GM23248 (cell line): ENCODE data around the gene CCDC50. TPM values are rescaled to one million over a fixed set of nuclear protein-coding genes. Genes with fewer than 3 reads are reported as not detected.

ENCODE experiments used
- DNase-seq: peaks from one replicate; pipeline ENCODE4 v3.0.0-alpha.2; 2015
- H2AFZ ChIP-seq: fragments of 200-600 bp; sonication (generic); 2 replicates; pipeline ENCODE4 v1.6.1; 2016; ENCODE audit warnings: antibody characterized with exemption
- H3F3A ChIP-seq: fragments of 200-600 bp; sonication (generic); 2 replicates; pipeline ENCODE4 v1.6.1; 2016; ENCODE audit warnings: mild to moderate bottlenecking, antibody characterized with exemption, mixed run types; ENCODE audit not compliant: insufficient read depth
- H3K27ac ChIP-seq: fragments of 200-600 bp; sonication (generic); 2 replicates; pipeline ENCODE4 v1.5.1; 2016; ENCODE audit warnings: mild to moderate bottlenecking
- H3K27me3 ChIP-seq: fragments of 200-600 bp; sonication (generic); replicated peaks from 2 replicates; pipeline ENCODE4 v1.6.1; 2016; ENCODE audit warnings: mild to moderate bottlenecking; ENCODE audit not compliant: insufficient read depth
- H3K36me3 ChIP-seq: fragments of 200-600 bp; sonication (generic); 2 replicates; pipeline ENCODE4 v1.6.1; 2016; ENCODE audit warnings: low read depth, mild to moderate bottlenecking
- H3K4me1 ChIP-seq: fragments of 200-600 bp; sonication (generic); 2 replicates; pipeline ENCODE4 v1.6.1; 2016; ENCODE audit warnings: mild to moderate bottlenecking; ENCODE audit not compliant: insufficient read depth
- H3K4me2 ChIP-seq: fragments of 200-600 bp; sonication (generic); one replicate; pipeline ENCODE4 v1.6.1; 2016; ENCODE audit warnings: mild to moderate bottlenecking; ENCODE audit not compliant: unreplicated experiment
- H3K4me3 ChIP-seq: fragments of 200-600 bp; sonication (generic); 2 replicates; pipeline ENCODE4 v1.5.1; 2016; ENCODE audit warnings: mild to moderate bottlenecking
- H3K79me2 ChIP-seq: fragments of 200-600 bp; sonication (generic); 2 replicates; pipeline ENCODE4 v1.6.1; 2016; ENCODE audit warnings: mild to moderate bottlenecking; ENCODE audit not compliant: insufficient read depth
- H3K9ac ChIP-seq: fragments of 200-600 bp; sonication (generic); 2 replicates; pipeline ENCODE4 v1.6.1; 2016; ENCODE audit warnings: mild to moderate bottlenecking
- H3K9me2 ChIP-seq: fragments of 200-600 bp; sonication (generic); 2 replicates; pipeline ENCODE4 v1.6.1; 2016; ENCODE audit warnings: mixed run types, mild to moderate bottlenecking, moderate library complexity; ENCODE audit not compliant: insufficient read depth
- H3K9me3 ChIP-seq: fragments of 200-600 bp; sonication (generic); one replicate; pipeline ENCODE4 v1.6.1; 2017; ENCODE audit warnings: low read depth
- H4K20me1 ChIP-seq: fragments of 200-600 bp; sonication (generic); 2 replicates; pipeline ENCODE4 v1.6.0; 2016; ENCODE audit not compliant: insufficient read depth
- EZH2 ChIP-seq: fragments of 200-600 bp; sonication (generic); IDR thresholded peaks from 2 replicates; pipeline ENCODE4 v1.6.1; 2018; ENCODE audit warnings: antibody characterized with exemption, mild to moderate bottlenecking; ENCODE audit not compliant: insufficient read depth, poor library complexity, severe bottlenecking
- EZH2phosphoT487 ChIP-seq: fragments of 200-600 bp; sonication (generic); IDR thresholded peaks from 2 replicates; pipeline ENCODE4 v1.6.1; 2018; ENCODE audit warnings: antibody characterized with exemption, moderate library complexity, mild to moderate bottlenecking, low read depth; ENCODE audit not compliant: insufficient read depth
- WGBS, 2 experiments: methylation state at CpG; one replicate each; pipeline ENCODE4 v1.1.6; 2015 to 2017; ENCODE audit warnings: low lambda C conversion rate in 2 of 2, low coverage in 1 of 2; ENCODE audit errors: missing lambda C conversion rate in 2 of 2; 5-methylcytosine and 5-hydroxymethylcytosine counted together
- in situ Hi-C: fragments of 300-500 bp; cut with MboI; formaldehyde crosslinking; loops from 2 replicates; pipeline ENCODE4 v1.15.0; 2020
- polyA plus RNA-seq: library from polyadenylated mRNA; unstranded; fragments of >200 nt; fragmentation: Nextera tagmentation; extraction: Ambion mirVana; gene quantifications from 2 replicates; pipeline ENCODE4 v1.2.1, GENCODE V29; 2016
- total RNA-seq: library from RNA; depleted of rRNA; stranded (reverse); fragments of >200 nt; shearing (Covaris generic); gene quantifications from 2 replicates; pipeline ENCODE4 v1.2.3, GENCODE V29; 2014

CCDC50 gene
- total and polyA plus RNA-seq, 2 experiments from 2014 or later = 63.0 to 68.6 TPM

DNA sequence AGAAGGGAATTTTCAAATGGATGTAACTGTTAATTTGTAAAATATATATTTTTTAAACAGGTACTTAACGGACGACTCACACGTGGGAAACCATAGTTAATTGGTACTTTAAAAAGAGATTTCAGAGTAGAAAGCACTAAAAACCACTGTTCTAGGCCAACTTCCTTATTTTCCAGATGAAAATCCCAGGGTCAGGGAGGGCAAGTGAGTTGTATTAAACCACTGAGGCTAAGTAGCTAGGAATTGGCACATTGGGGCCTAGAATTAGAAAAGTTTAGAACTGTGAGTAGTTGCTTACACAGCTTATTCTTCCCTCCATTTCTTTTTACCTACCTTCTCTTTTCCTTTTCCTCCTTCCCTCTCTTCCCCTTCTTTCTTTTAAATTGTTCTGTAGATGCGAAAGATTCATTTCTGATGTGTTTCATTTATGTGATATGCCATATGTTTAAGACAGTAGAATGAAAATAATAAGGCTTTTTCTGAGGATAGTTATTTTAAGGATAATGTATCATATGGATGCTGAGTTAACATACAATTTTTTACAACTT is 5.2 kb downstream of the CCDC50 start:
- Histone ChIP-seq H3K79me2 (peaks cover 100% of the 10 kb centered on the region), H3K9ac (no peak overlapping the region), H3K4me3 (no peak overlapping the region), H3K36me3 (no peaks in the 10 kb centered on the region), H3K4me1 (peaks cover 60% of the 10 kb centered on the region), H3F3A (peaks cover 47% of the 10 kb centered on the region), H3K9me2 (no peaks in the 10 kb centered on the region; the same call in 1 of the 2 replicates), H2AFZ (no peak overlapping the region), H3K27me3 (no peaks in the 10 kb centered on the region), H4K20me1 (no peaks in the 10 kb centered on the region), H3K4me2 (no peak overlapping the region), H3K9me3 (no peaks in the 10 kb centered on the region), H3K27ac (no peak overlapping the region)
- no peak for TF ChIP-seq EZH2
- TF ChIP-seq EZH2phosphoT487 = no peak
- WGBS, 2 experiments = 78 to 80% methylated on average over 4 of the region's 4 CpGs
- no peak for DNase-seq
- in situ Hi-C loops = no loop called here

DNA sequence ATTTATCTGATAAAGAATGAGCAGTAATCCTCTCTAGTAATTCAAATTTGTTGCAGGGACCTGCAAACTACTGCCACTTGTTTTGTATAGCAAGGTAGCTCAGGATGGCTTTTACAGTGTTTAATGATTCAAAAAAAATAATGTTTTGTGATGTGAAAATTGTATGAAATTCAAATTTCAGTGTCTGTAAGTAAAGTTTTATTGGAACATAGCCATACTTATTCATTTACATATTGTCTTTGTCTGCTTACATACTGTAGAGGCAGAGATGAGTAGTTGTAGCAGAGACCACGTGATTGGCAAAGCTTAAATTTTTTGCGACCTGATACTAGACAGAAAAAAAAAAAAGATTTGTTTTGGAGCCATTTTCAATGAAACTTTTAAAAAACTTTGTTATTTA is 7.6 kb downstream of the CCDC50 start:
- Histone ChIP-seq H3K36me3 (no peaks in the 10 kb centered on the region), H4K20me1 (no peaks in the 10 kb centered on the region), H3K79me2 (peaks cover 100% of the 10 kb centered on the region), H3K4me2 (no peak overlapping the region), H3K9me3 (no peaks in the 10 kb centered on the region), H3K27ac (no peak overlapping the region), H3K27me3 (no peaks in the 10 kb centered on the region), H3F3A (peaks cover 28% of the 10 kb centered on the region), H2AFZ (no peak overlapping the region), H3K9ac (no peak overlapping the region), H3K4me1 (peaks cover 62% of the 10 kb centered on the region), H3K4me3 (no peak overlapping the region), H3K9me2 (no peaks in the 10 kb centered on the region; the same call in 1 of the 2 replicates)
- WGBS, 2 experiments = 80 to 87% methylated on average over 2 of the region's 2 CpGs
- no peak for DNase-seq
- TF ChIP-seq EZH2phosphoT487 (no peak), EZH2 (no peak)
- in situ Hi-C loops = no loop called here

DNA sequence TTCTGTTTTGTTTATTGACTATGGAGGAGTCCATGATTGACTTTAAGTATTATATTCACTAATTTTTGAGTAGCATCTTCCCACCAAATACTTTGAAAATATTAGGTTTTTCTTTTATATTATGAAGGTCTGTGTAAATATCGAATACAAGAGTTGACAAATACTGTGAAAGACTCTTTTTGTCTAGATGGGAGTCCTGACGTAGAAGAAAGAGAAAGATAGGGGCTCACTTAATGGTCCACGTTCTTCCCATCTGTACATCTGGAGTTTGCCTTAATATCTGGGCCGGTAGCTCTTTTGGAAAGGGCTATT is 8.9 kb downstream of the CCDC50 start:
- no peak for DNase-seq
- no peak overlapping the region for H3K9ac ChIP-seq
- no peak overlapping the region for H2AFZ ChIP-seq
- H4K20me1 ChIP-seq = no peaks in the 10 kb centered on the region
- peaks cover 21% of the 10 kb centered on the region for H3F3A ChIP-seq
- in situ Hi-C loops = no loop called here
- peaks cover 62% of the 10 kb centered on the region for H3K4me1 ChIP-seq
- no peaks in the 10 kb centered on the region; the same call in 1 of the 2 replicates for H3K9me2 ChIP-seq
- peak overlapping the region; percentile 39 for H3K4me2 ChIP-seq
- H3K27me3 ChIP-seq = no peaks in the 10 kb centered on the region
- peaks cover 100% of the 10 kb centered on the region for H3K79me2 ChIP-seq
- 68 to 70% methylated on average over 4 of the region's 4 CpGs for WGBS, 2 experiments
- no peaks in the 10 kb centered on the region for H3K36me3 ChIP-seq
- H3K4me3 ChIP-seq = peak overlapping the region; percentile 48
- TF ChIP-seq EZH2phosphoT487 (no peak), EZH2 (no peak)
- no peaks in the 10 kb centered on the region for H3K9me3 ChIP-seq
- peak overlapping the region; percentile 57 for H3K27ac ChIP-seq

DNA sequence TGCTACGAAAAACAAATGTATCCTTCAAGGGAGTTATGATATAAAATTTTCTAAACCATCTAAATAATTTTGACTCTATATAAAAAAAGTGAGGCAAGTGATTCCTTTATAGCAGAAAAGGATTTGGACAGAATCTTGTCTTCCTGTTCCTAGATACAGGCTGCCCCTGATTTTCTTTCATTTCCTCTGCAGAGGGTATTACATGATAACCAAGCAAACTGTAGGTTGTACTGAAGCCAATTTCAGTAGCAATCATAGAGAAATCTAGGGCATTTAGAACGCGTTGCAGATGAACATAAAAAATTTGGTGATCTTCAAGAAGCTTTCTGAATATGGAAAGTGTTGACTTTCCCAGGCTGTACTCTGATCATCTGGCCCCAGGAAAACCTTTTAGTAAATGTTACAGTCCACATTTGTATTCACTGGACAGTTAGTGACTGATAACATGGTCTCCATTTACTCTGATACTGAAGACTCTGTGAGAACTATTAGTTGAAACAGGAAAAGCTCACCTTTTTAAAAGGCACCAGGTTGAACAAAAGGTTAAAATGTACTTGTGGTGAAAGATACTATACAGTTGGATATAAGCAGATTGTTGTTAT is 10.2 kb downstream of the CCDC50 start:
- Histone ChIP-seq H3K4me3 (no peak overlapping the region), H3K4me2 (no peak overlapping the region), H3K4me1 (peaks cover 68% of the 10 kb centered on the region), H3F3A (peaks cover 27% of the 10 kb centered on the region), H3K36me3 (no peaks in the 10 kb centered on the region), H3K9me2 (no peaks in the 10 kb centered on the region), H3K9ac (no peak overlapping the region), H3K79me2 (peaks cover 100% of the 10 kb centered on the region), H3K27me3 (no peaks in the 10 kb centered on the region), H4K20me1 (no peaks in the 10 kb centered on the region), H2AFZ (no peak overlapping the region), H3K27ac (no peak overlapping the region), H3K9me3 (no peaks in the 10 kb centered on the region)
- WGBS, 2 experiments = 67 to 76% methylated on average over 3 of the region's 3 CpGs
- TF ChIP-seq EZH2phosphoT487 (no peak), EZH2 (no peak)
- no peak for DNase-seq
- in situ Hi-C loops = no loop called here

DNA sequence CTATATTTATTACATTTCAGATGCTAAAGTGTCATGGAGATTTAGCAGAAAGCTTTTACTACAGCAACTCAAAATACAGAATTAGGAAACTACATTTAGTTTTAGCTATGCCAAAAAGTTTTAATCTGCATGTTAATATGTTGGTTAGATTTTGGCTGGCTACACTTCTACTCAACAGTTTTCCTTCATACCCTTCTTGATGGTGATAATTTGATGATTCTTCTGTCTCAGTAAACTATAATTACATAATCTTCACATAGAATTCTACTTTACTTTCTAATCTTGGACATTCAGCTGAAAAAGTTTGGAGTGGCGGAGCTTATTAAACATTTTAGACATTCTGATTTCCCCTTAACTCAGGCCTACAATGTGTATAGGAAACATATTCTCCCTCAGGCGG is 11.2 kb downstream of the CCDC50 start:
- Histone ChIP-seq H3K4me3 (no peak overlapping the region), H3F3A (peaks cover 27% of the 10 kb centered on the region), H3K79me2 (peaks cover 100% of the 10 kb centered on the region), H3K4me2 (no peak overlapping the region), H2AFZ (no peak overlapping the region), H3K9ac (no peak overlapping the region), H3K9me3 (no peaks in the 10 kb centered on the region), H3K27ac (no peak overlapping the region), H3K27me3 (no peaks in the 10 kb centered on the region), H4K20me1 (no peaks in the 10 kb centered on the region), H3K36me3 (no peaks in the 10 kb centered on the region), H3K4me1 (peaks cover 68% of the 10 kb centered on the region), H3K9me2 (no peaks in the 10 kb centered on the region)
- 96 to 98% methylated on average over 2 of the region's 2 CpGs for WGBS, 2 experiments
- TF ChIP-seq EZH2 = no peak
- TF ChIP-seq EZH2phosphoT487 = no peak
- in situ Hi-C loops = no loop called here
- no peak for DNase-seq
